Gastroesophageal sphincter (tissue), 4 donors: ENCODE data around the gene FANCI. TPM values are rescaled to one million over a fixed set of nuclear protein-coding genes. Genes with fewer than 3 reads are reported as not detected.

Experiments used
- ATAC-seq: fragments of 150-250 bp; one replicate; pipeline ENCODE4 v1.9.1; 2016; ENCODE audit warnings: mild to moderate bottlenecking, moderate library complexity
- H3K27ac ChIP-seq, 4 donors: fragments of 200-600 bp; sonication (generic) in 3 of 4; 1 replicate in 3 of 4; 2 replicates in 1 of 4; pipeline ENCODE4 v1.5.1; 2016 to 2019
- H3K27me3 ChIP-seq: fragments of 200-600 bp; sonication (generic); one replicate; pipeline ENCODE4 v1.5.1; 2019
- H3K36me3 ChIP-seq, 2 donors: fragments of 200-600 bp; sonication (generic); one replicate each; pipeline ENCODE4 v1.5.1; 2019; ENCODE audit warnings: control low read depth in 1 of 2
- H3K4me1 ChIP-seq, 3 donors: fragments of 200-600 bp; sonication (generic); 1 replicate in 2 of 3; 2 replicates in 1 of 3; pipeline ENCODE4 v1.5.1; 2016 to 2019; ENCODE audit warnings: control low read depth in 2 of 3
- H3K4me3 ChIP-seq, 2 donors: fragments of 200-600 bp; sonication (generic); one replicate each; pipeline ENCODE4 v1.5.1; 2019; ENCODE audit warnings: mild to moderate bottlenecking in 1 of 2, moderate library complexity in 1 of 2
- H3K9me3 ChIP-seq, 3 donors: fragments of 200-600 bp; sonication (generic); one replicate each; pipeline ENCODE4 v1.5.1; 2017 to 2019; ENCODE audit warnings: control low read depth in 2 of 3
- EP300 ChIP-seq: sonication (generic); formaldehyde crosslinking; IDR thresholded peaks from one replicate; pipeline ENCODE4 v1.6.1; 2017; ENCODE audit warnings: antibody characterized with exemption, mild to moderate bottlenecking
- POLR2A ChIP-seq, 2 donors: fragments of 450-650 bp; IDR thresholded peaks; one replicate each; pipeline ENCODE4 v1.6.1; 2017; ENCODE audit warnings: antibody characterized with exemption in 2 of 2, mild to moderate bottlenecking in 2 of 2, moderate library complexity in 1 of 2
- POLR2AphosphoS5 ChIP-seq: sonication (generic); formaldehyde crosslinking; IDR thresholded peaks from one replicate; pipeline ENCODE4 v1.6.1; 2017; ENCODE audit warnings: antibody characterized with exemption
- WGBS, 2 donors: methylation state at CpG; one replicate each; pipeline ENCODE4 v1.1.5; 2018; ENCODE audit warnings: low coverage in 1 of 2; 5-methylcytosine and 5-hydroxymethylcytosine counted together
- total RNA-seq, 4 donors: library from RNA; depleted of rRNA; stranded (reverse); fragments of >200 nt; gene quantifications; one replicate each; pipeline ENCODE4 v1.1.0, GENCODE V29; 2016
- TF ChIP-seq, protein P1 (sequence below), 4 experiments: fragments of 200-600 bp in 2 of 4; fragments of 450-650 bp in 2 of 4; sonication (generic) in 1 of 4; IDR thresholded peaks; one replicate each; pipeline ENCODE4 v1.5.1; 2017 to 2019; ENCODE audit warnings: antibody characterized with exemption in 4 of 4, mild to moderate bottlenecking in 2 of 4, moderate library complexity in 2 of 4

FANCI gene
- total RNA-seq, 4 donors from 2014 or later = 1.9 to 12.5 (median 7.1) TPM

DNA sequence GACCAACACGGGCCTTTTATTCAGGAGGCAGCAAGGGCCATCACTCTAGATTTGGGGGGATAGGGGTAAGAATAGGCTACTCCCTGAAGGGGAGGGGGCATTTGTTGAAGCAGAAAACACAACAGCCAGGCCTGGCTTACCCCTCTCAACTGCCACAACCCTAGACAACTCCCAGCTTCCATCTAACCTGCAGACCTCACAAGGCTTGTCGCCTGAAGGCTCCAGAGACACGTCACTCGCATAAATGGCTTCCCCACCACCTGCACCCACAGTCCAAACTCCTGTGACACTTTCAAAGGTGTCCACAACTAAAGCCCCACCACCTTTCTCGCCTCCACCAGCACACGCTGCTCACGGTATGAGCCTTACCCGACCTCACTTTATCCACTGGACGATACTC, 75.9 kb downstream of the FANCI start:
- TF ChIP-seq, protein P1, sequence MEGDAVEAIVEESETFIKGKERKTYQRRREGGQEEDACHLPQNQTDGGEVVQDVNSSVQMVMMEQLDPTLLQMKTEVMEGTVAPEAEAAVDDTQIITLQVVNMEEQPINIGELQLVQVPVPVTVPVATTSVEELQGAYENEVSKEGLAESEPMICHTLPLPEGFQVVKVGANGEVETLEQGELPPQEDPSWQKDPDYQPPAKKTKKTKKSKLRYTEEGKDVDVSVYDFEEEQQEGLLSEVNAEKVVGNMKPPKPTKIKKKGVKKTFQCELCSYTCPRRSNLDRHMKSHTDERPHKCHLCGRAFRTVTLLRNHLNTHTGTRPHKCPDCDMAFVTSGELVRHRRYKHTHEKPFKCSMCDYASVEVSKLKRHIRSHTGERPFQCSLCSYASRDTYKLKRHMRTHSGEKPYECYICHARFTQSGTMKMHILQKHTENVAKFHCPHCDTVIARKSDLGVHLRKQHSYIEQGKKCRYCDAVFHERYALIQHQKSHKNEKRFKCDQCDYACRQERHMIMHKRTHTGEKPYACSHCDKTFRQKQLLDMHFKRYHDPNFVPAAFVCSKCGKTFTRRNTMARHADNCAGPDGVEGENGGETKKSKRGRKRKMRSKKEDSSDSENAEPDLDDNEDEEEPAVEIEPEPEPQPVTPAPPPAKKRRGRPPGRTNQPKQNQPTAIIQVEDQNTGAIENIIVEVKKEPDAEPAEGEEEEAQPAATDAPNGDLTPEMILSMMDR (IDR thresholded peaks at IDR 0.05) = no peak
- TF ChIP-seq POLR2A (IDR thresholded peaks at IDR 0.05) (no peak), EP300 (no peak), POLR2AphosphoS5 (no peak)
- peaks cover 0 to 100% of the 10 kb centered on the region in 2 donors for H3K36me3 ChIP-seq

DNA sequence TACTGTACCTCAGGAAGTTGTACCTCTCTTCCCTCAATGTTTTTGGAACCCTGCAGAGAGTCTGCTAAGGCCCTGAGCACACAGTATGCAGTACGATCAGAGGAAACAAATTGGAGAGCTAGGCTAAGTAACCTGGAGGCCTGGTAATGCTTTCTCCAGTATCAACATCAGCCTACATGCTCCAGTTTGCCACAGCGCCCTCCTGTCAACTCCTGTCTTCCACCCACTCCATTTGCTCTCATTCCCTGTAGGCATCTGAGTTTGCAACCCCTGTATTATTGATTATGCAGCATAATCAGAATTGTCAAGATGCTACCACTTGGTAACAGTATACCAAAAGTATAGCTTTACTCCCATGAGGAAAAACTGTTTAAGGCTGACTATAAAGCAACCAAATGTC, 76.4 kb downstream of the FANCI start:
- no peak for ATAC-seq
- TF ChIP-seq POLR2A (IDR thresholded peaks at IDR 0.05) = no peak
- Histone ChIP-seq H3K27ac (no peak overlapping the region), H3K27me3 (no peaks in the 10 kb centered on the region), H3K36me3 (peaks cover 0 to 100% of the 10 kb centered on the region in 2 donors), H3K4me1 (no peaks in the 10 kb centered on the region), H3K9me3 (no peaks in the 10 kb centered on the region), H3K4me3 (no peak overlapping the region)
- WGBS, 2 donors = 80 to 87% methylated on average over 1 to 2 of the region's 2 CpGs

More for the DNA sequence above, 75.9 kb downstream of the FANCI start:
- no peaks in the 10 kb centered on the region for H3K9me3 ChIP-seq
- no peaks in the 10 kb centered on the region for H3K4me1 ChIP-seq
- 78 to 85% methylated on average over 5 to 9 of the region's 9 CpGs for WGBS, 2 donors
- no peak overlapping the region for H3K27ac ChIP-seq
- no peaks in the 10 kb centered on the region for H3K27me3 ChIP-seq
- H3K4me3 ChIP-seq = no peak overlapping the region
- ATAC-seq = no peak

DNA sequence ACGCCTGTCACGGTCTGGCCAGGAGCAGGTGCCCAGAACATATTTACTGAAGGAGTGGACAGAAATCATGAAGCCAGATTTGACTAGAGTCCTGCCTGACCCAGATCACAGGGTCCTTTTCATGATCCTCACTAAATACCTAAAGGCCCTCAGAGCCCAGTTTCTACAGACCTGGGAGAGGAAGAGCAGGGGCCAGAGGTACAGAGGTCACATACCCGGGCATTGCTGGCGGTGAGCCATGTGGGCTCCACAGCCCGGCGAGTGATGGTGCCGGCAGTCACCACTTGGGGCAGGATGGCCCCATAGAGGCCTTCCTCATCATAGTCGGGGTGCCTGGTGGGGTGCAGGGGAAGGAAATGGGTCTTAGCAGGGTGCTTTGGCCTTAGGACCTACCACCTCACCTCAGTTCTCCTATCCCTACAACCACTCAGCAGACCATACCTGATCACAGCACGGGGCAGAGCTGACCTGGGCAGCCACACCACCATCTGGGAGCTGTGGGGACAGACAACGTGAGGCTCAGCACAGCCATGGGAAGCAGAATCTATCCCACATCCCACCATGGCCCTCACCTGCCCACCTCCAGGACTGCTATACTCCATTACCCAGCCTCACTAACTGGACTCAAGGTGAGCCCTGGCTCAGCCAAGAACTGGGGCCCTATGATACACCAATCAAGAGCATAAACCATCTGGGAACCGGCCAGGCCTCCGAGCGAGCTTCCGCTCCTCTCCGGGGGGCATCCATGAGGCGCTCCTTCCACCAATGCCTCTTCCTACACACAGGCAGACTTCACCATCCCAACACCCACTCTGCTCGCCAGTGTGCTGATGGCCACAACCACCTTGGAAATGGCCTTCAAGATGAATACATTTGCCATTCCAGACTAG, 78.0 kb downstream of the FANCI start:
- Histone ChIP-seq H3K4me3 (no peak overlapping the region), H3K27me3 (no peaks in the 10 kb centered on the region), H3K36me3 (peaks cover 0 to 100% of the 10 kb centered on the region in 2 donors), H3K4me1 (no peaks in the 10 kb centered on the region), H3K9me3 (no peaks in the 10 kb centered on the region), H3K27ac (no peak overlapping the region)
- no peak for ATAC-seq
- TF ChIP-seq, protein P1 (IDR thresholded peaks at IDR 0.05) = no peak
- TF ChIP-seq POLR2AphosphoS5 (no peak), POLR2A (IDR thresholded peaks at IDR 0.05) (no peak), EP300 (no peak)
- 100% methylated on average over 1 of the region's 17 CpGs; no CpG with 5 or more reads in 1 of the 2 donors for WGBS, 2 donors

DNA sequence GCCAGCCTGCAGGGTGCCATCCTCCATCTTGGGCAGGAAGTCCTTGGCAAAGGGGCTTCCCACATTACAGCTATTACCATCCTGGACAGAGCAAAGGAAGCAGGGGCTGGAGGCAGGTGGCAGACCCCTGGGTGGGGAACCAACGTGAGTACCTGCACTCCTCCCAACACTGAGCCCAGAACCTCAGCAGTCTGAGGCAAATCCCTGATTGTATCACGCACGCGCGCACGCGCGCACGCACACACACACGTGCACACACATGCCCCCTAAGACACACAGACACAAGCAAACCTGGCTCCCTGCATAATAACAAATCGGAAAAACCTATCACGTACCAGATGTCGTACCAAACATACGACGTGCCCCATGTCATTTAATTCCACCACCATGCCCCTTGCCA, 79.0 kb downstream of the FANCI start:
- H3K27ac ChIP-seq = no peak overlapping the region
- no peaks in the 10 kb centered on the region for H3K9me3 ChIP-seq
- TF ChIP-seq POLR2A (IDR thresholded peaks at IDR 0.05) (no peak), POLR2AphosphoS5 (no peak), EP300 (no peak)
- TF ChIP-seq, protein P1 (IDR thresholded peaks at IDR 0.05) = no peak
- no peak for ATAC-seq
- H3K4me1 ChIP-seq = no peaks in the 10 kb centered on the region
- peaks cover 0 to 100% of the 10 kb centered on the region in 2 donors for H3K36me3 ChIP-seq
- H3K27me3 ChIP-seq = no peaks in the 10 kb centered on the region
- 98% methylated on average over 5 of the region's 15 CpGs; no CpG with 5 or more reads in 1 of the 2 donors for WGBS, 2 donors
- H3K4me3 ChIP-seq = no peak overlapping the region

DNA sequence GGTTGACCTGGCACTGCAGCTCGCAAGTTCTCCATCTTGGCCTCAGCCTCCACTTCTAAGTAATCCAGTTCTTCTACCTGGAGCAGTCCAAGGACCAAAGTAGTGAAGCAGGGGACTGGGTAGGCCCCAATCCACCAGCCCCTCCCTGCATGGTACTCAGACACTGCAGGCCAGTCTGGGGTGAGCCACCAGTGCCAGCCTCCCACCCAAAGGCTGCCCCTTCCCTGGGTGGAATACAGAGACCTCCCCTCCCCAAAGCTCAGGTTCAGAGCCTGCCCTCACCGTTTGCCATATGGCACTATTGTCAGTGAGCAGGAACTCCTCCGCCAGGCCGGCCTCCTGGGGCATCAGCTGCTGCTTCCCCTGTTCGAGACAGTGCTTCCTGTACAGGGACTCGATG, 80.0 kb downstream of the FANCI start:
- TF ChIP-seq, protein P1 (IDR thresholded peaks at IDR 0.05) = no peak
- TF ChIP-seq POLR2A (IDR thresholded peaks at IDR 0.05) (no peak), POLR2AphosphoS5 (no peak), EP300 (no peak)
- H3K27me3 ChIP-seq = no peaks in the 10 kb centered on the region
- no CpG with 5 or more reads among the region's 6 CpGs for WGBS, 2 donors
- ATAC-seq = no peak
- peaks cover 0 to 100% of the 10 kb centered on the region in 2 donors for H3K36me3 ChIP-seq
- no peak overlapping the region for H3K27ac ChIP-seq
- H3K4me1 ChIP-seq = peaks cover 0 to 9% (median 0%) of the 10 kb centered on the region in 3 donors
- no peak overlapping the region for H3K4me3 ChIP-seq
- H3K9me3 ChIP-seq = no peaks in the 10 kb centered on the region
